Measurements from ENCODE around the gene HOXC4. TPM values are rescaled to one million over a fixed set of nuclear protein-coding genes. Genes with fewer than 3 reads are reported as not detected.

Gene HOXC4
- total RNA-seq, 6 donors from 2014 or later, result 0.40 to 1.0 (median 0.59) TPM; not detected in 3

- Histone ChIP-seq H3K4me3 (no peak overlapping the region), H3K9me3 (no peaks in the 10 kb centered on the region), H3K27me3 (peaks cover 4 to 88% (median 47%) of the 10 kb centered on the region in 4 donors), H3K27ac (no peak overlapping the region), H3K4me1 (peaks cover 17 to 27% (median 24%) of the 10 kb centered on the region in 4 donors), H3K36me3 (no peaks in the 10 kb centered on the region)
- DNase-seq (no peak), ATAC-seq (ENCODE audit: low FRiP score in 2 of 2) (no peak)
- TF ChIP-seq POLR2AphosphoS5 (IDR thresholded peaks at IDR 0.05) (no peak), POLR2A (IDR thresholded peaks at IDR 0.05) (no peak)
- 23 to 30% methylated on average over 6 of the region's 6 CpGs for WGBS, 2 donors
Observed at GRCh38 chr12:54012631-54013409, 40.8 kb upstream of the HOXC4 start.

GRCh38 chr12:54014377-54015017 lies 39.1 kb upstream of the HOXC4 start:
- H3K4me1 ChIP-seq, result peaks cover 27 to 37% (median 32%) of the 10 kb centered on the region in 4 donors
- no peak for TF ChIP-seq POLR2A (IDR thresholded peaks at IDR 0.05)
- TF ChIP-seq EP300 (IDR thresholded peaks at IDR 0.05), result no peak
- TF ChIP-seq POLR2AphosphoS5 (IDR thresholded peaks at IDR 0.05), result no peak
- no peak for TF ChIP-seq CTCF (IDR thresholded peaks at IDR 0.05)
- ATAC-seq (ENCODE audit: low FRiP score in 2 of 2) (no peak), DNase-seq (peak in 1 of 2 donors; percentile 58)
- H3K9me3 ChIP-seq, result no peaks in the 10 kb centered on the region
- no peak overlapping the region for H3K27ac ChIP-seq
- H3K36me3 ChIP-seq, result no peaks in the 10 kb centered on the region
- peaks cover 1 to 92% (median 48%) of the 10 kb centered on the region in 4 donors for H3K27me3 ChIP-seq
- peak overlapping the region in 1 of 4 donors; percentile 1 for H3K4me3 ChIP-seq
- 8 to 10% methylated on average over 35 to 36 of the region's 36 CpGs for WGBS, 2 donors

GRCh38 chr12:54015018-54015931 lies 38.4 kb upstream of the HOXC4 start:
- Histone ChIP-seq H3K4me1 (peaks cover 30 to 36% (median 34%) of the 10 kb centered on the region in 4 donors), H3K4me3 (no peak overlapping the region), H3K9me3 (no peaks in the 10 kb centered on the region), H3K36me3 (no peaks in the 10 kb centered on the region), H3K27ac (no peak overlapping the region), H3K27me3 (peaks cover 1 to 91% (median 46%) of the 10 kb centered on the region in 4 donors)
- DNase-seq, result no peak
- no peak for TF ChIP-seq EP300 (IDR thresholded peaks at IDR 0.05)
- no peak for TF ChIP-seq CTCF (IDR thresholded peaks at IDR 0.05)
- TF ChIP-seq POLR2A (IDR thresholded peaks at IDR 0.05), result no peak
- no peak for ATAC-seq (ENCODE audit: low FRiP score in 2 of 2)
- 11 to 19% methylated on average over 18 to 23 of the region's 23 CpGs for WGBS, 2 donors

- H3K27ac ChIP-seq, result no peak overlapping the region
- no peaks in the 10 kb centered on the region for H3K36me3 ChIP-seq
- WGBS, 2 donors, result 12 to 13% methylated on average over 3 of the region's 3 CpGs
- no peak for DNase-seq
- no peaks in the 10 kb centered on the region for H3K9me3 ChIP-seq
- peaks cover 1 to 89% (median 42%) of the 10 kb centered on the region in 4 donors for H3K27me3 ChIP-seq
- no peak overlapping the region for H3K4me3 ChIP-seq
- no peak for ATAC-seq (ENCODE audit: low FRiP score in 2 of 2)
- H3K4me1 ChIP-seq, result peaks cover 30 to 35% (median 34%) of the 10 kb centered on the region in 4 donors
- TF ChIP-seq POLR2A (IDR thresholded peaks at IDR 0.05), result no peak
- no peak for TF ChIP-seq EP300 (IDR thresholded peaks at IDR 0.05)
- TF ChIP-seq POLR2AphosphoS5 (IDR thresholded peaks at IDR 0.05), result no peak
- no peak for TF ChIP-seq CTCF (IDR thresholded peaks at IDR 0.05)
Observed at GRCh38 chr12:54016051-54016450, 37.6 kb upstream of the HOXC4 start.
